MM.1S (cell line): Measurements from ENCODE around the gene SLC28A3.

Experiments
- DNase-seq: peaks from one replicate; pipeline ENCODE4 v3.0.0-alpha.2; 2015
- H2AFZ ChIP-seq: fragments of 300-600 bp; sonication (generic); 2 replicates; pipeline ENCODE4 v1.6.0; 2016; ENCODE audit warnings: antibody characterized with exemption, low read length
- H3F3A ChIP-seq: fragments of 300-600 bp; sonication (generic); 2 replicates; pipeline ENCODE4 v1.6.1; 2016; ENCODE audit warnings: mild to moderate bottlenecking, antibody characterized with exemption, low read length, moderate library complexity, mixed read lengths; ENCODE audit not compliant: insufficient read depth
- H3K27ac ChIP-seq: fragments of 300-600 bp; sonication (generic); 2 replicates; pipeline ENCODE4 v1.5.1; 2016; ENCODE audit warnings: mild to moderate bottlenecking, low read length
- H3K27me3 ChIP-seq: fragments of 300-600 bp; sonication (generic); replicated peaks from 2 replicates; pipeline ENCODE4 v1.6.0; 2016; ENCODE audit warnings: low read length; ENCODE audit not compliant: insufficient read depth
- H3K36me3 ChIP-seq: fragments of 300-600 bp; sonication (generic); replicated peaks from 2 replicates; pipeline ENCODE4 v1.6.1; 2016; ENCODE audit warnings: mild to moderate bottlenecking, low read length, mixed read lengths; ENCODE audit not compliant: insufficient read depth
- H3K4me1 ChIP-seq: fragments of 300-600 bp; sonication (generic); 2 replicates; pipeline ENCODE4 v1.6.1; 2016; ENCODE audit warnings: low read length, mixed read lengths
- H3K4me2 ChIP-seq: fragments of 300-600 bp; sonication (generic); 2 replicates; pipeline ENCODE4 v1.6.0; 2016; ENCODE audit warnings: low read depth, low read length
- H3K4me3 ChIP-seq: fragments of 300-600 bp; sonication (generic); 2 replicates; pipeline ENCODE4 v1.5.1; 2016; ENCODE audit warnings: low read length, mixed read lengths
- H3K79me2 ChIP-seq: fragments of 300-600 bp; sonication (generic); 2 replicates; pipeline ENCODE4 v1.6.1; 2016; ENCODE audit warnings: mixed run types, low read length, mixed read lengths
- H3K9ac ChIP-seq: fragments of 300-600 bp; sonication (generic); 2 replicates; pipeline ENCODE4 v1.6.1; 2016; ENCODE audit warnings: low read length, mixed read lengths
- H3K9me2 ChIP-seq: fragments of 300-600 bp; sonication (generic); replicated peaks from 2 replicates; pipeline ENCODE4 v1.6.1; 2016; ENCODE audit warnings: mild to moderate bottlenecking, low read length, mixed read lengths; ENCODE audit not compliant: insufficient read depth
- H3K9me3 ChIP-seq: fragments of 300-600 bp; sonication (generic); replicated peaks from 2 replicates; pipeline ENCODE4 v1.6.1; 2016; ENCODE audit warnings: mild to moderate bottlenecking, low read length, mixed read lengths; ENCODE audit not compliant: insufficient read depth
- H4K20me1 ChIP-seq: fragments of 300-600 bp; sonication (generic); 2 replicates; pipeline ENCODE4 v1.6.1; 2016; ENCODE audit warnings: mild to moderate bottlenecking, low read length, moderate library complexity, mixed read lengths; ENCODE audit not compliant: insufficient read depth
- EZH2 ChIP-seq: fragments of 300-600 bp; sonication (generic); optimal IDR thresholded peaks from 2 replicates; pipeline ENCODE3; 2017; ENCODE audit warnings: low read depth, mild to moderate bottlenecking, antibody characterized with exemption, low read length, mixed read lengths
- EZH2phosphoT487 ChIP-seq: fragments of 300-600 bp; sonication (generic); IDR thresholded peaks from 2 replicates; pipeline ENCODE4 v1.6.1; 2018; ENCODE audit warnings: antibody characterized with exemption, low read length
- TF ChIP-seq, protein P1 (sequence below): fragments of 300-600 bp; sonication (generic); IDR thresholded peaks from 2 replicates; pipeline ENCODE4 v1.5.1; 2016; ENCODE audit warnings: antibody characterized with exemption, low read length, mixed read lengths

The SLC28A3 gene

DNA sequence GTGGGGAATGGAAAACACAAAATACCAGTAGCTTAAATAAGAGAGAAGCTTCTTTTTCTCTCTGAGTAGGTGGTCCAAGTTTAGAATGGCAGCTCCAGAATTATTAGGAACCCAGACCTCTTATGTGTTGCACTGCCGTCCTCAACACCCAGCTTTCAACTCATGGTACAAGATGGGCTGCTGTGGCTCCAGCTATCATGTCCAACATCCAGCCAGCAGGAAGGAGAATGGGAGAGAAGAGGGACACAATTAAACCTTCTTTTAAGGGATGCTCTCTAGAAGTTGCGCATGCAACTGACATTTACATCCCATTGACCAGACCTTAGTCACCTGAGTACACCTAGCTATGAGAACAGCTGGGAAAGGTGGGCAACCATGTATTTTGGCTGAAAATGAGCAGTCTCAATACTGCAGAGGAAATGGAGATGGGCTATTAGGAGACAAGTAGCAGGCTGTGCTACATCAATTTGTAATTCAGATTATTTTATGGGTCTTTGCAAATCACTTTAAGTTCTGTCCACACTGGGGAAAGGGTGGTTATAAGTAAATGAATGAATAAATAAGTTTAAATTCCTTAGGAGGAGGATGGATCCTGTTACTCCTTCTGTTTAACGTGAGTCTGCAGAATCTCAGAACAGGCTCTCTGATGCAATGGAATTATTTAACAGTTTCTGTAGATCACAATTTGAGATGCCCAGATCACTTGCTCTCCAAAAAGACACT lies 76.1 kb downstream of the SLC28A3 start:
- H3K79me2 ChIP-seq, result no peaks in the 10 kb centered on the region

DNA sequence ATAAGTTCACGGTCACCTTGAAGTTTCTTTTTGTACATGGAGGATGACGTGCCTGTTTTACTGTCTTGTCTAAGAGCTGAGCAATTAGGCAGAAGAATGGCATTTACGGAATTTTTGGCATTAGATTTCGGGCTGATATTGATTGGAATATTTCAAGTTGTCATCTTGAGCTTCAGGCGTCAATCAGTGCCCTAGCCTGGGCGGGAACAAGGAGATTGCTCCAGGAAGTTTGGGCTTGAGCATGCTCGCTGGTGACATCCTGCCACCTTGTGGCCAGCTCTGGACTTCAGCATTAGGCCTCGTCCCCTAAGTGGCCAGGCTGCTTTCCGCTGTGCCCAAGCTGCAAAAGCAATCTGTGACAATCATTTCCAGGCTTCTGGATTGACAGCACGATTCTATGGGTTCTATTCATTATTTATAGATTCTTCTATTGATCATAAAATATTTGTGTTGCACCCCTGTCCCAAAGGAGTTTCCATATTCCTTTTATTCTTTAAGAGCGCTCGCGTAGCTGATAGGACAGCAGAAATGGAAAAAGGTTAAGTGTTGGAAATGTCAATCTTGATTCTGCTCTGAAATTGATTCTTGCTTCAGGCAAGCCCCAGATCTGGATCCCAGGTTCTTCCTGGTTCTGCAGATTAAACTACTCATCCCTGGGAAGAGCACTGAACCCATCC lies 79.3 kb downstream of the SLC28A3 start:
- no peaks in the 10 kb centered on the region for H3K79me2 ChIP-seq
- no peaks in the 10 kb centered on the region for H3K4me1 ChIP-seq
- H3K9me3 ChIP-seq, result no peaks in the 10 kb centered on the region
- TF ChIP-seq, protein P1, sequence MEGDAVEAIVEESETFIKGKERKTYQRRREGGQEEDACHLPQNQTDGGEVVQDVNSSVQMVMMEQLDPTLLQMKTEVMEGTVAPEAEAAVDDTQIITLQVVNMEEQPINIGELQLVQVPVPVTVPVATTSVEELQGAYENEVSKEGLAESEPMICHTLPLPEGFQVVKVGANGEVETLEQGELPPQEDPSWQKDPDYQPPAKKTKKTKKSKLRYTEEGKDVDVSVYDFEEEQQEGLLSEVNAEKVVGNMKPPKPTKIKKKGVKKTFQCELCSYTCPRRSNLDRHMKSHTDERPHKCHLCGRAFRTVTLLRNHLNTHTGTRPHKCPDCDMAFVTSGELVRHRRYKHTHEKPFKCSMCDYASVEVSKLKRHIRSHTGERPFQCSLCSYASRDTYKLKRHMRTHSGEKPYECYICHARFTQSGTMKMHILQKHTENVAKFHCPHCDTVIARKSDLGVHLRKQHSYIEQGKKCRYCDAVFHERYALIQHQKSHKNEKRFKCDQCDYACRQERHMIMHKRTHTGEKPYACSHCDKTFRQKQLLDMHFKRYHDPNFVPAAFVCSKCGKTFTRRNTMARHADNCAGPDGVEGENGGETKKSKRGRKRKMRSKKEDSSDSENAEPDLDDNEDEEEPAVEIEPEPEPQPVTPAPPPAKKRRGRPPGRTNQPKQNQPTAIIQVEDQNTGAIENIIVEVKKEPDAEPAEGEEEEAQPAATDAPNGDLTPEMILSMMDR, result peak; percentile 86
- TF ChIP-seq EZH2phosphoT487, result no peak
- no peaks in the 10 kb centered on the region for H3K9me2 ChIP-seq
- peak; percentile 61 for DNase-seq
- H3K9ac ChIP-seq, result no peak overlapping the region
- H2AFZ ChIP-seq, result peak overlapping the region; percentile 16; the same call in 1 of the 2 replicates
- H3F3A ChIP-seq, result no peaks in the 10 kb centered on the region
- H3K4me2 ChIP-seq, result 0 out of 2 replicates have a peak overlapping the region, but pooled peaks have one; percentile 8
- no peaks in the 10 kb centered on the region for H3K36me3 ChIP-seq
- H3K27me3 ChIP-seq, result no peaks in the 10 kb centered on the region
- H3K4me3 ChIP-seq, result no peak overlapping the region
- H3K27ac ChIP-seq, result no peak overlapping the region
- no peaks in the 10 kb centered on the region for H4K20me1 ChIP-seq

More for the DNA sequence above, 76.1 kb downstream of the SLC28A3 start:
- no peak for DNase-seq
- no peak for TF ChIP-seq EZH2phosphoT487
- TF ChIP-seq, protein P1, result no peak
- TF ChIP-seq EZH2, result no peak
- Histone ChIP-seq H3K27me3 (no peaks in the 10 kb centered on the region), H3K9me3 (no peaks in the 10 kb centered on the region), H3K9ac (no peak overlapping the region), H3K4me2 (no peak overlapping the region), H4K20me1 (no peaks in the 10 kb centered on the region), H2AFZ (no peak overlapping the region), H3K9me2 (no peaks in the 10 kb centered on the region), H3K36me3 (no peaks in the 10 kb centered on the region), H3K4me1 (no peaks in the 10 kb centered on the region), H3K27ac (no peak overlapping the region), H3F3A (no peaks in the 10 kb centered on the region), H3K4me3 (no peak overlapping the region)

DNA sequence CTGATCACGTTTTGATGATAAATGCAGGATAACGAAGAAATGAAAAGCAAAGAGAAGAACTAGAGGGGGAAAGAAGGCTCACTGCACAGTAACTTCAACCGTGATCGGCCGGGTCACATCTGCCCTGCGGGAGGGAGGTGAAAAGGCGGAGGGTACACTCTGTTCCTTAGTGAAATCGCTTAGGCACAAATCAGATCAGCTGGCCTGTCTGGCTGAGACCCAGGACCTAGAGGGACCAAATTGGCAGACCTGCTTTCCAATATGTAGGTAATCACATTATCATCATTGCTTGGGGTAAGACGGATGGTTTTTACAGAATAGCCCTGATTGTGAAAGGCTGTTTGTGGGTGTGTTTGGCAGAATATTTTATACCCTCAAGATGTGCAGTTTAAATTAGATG lies 82.2 kb downstream of the SLC28A3 start:
- no peaks in the 10 kb centered on the region for H3K36me3 ChIP-seq
- H3F3A ChIP-seq, result no peaks in the 10 kb centered on the region
- H3K9me2 ChIP-seq, result no peaks in the 10 kb centered on the region
- no peaks in the 10 kb centered on the region for H3K4me1 ChIP-seq
- H3K4me2 ChIP-seq, result no peak overlapping the region
- DNase-seq, result no peak
- H3K27ac ChIP-seq, result no peak overlapping the region
- no peak overlapping the region for H3K4me3 ChIP-seq
- no peak overlapping the region for H2AFZ ChIP-seq
- H4K20me1 ChIP-seq, result no peaks in the 10 kb centered on the region
- H3K9me3 ChIP-seq, result no peaks in the 10 kb centered on the region
- H3K79me2 ChIP-seq, result no peaks in the 10 kb centered on the region
- no peak overlapping the region for H3K9ac ChIP-seq
- TF ChIP-seq, protein P1, result no peak
- TF ChIP-seq EZH2, result no peak
- no peak for TF ChIP-seq EZH2phosphoT487
- no peaks in the 10 kb centered on the region for H3K27me3 ChIP-seq
